GM12875 (cell line): Measurements from ENCODE around the gene EPS8L2.

Experiments
- H3K4me3 ChIP-seq: one replicate; pipeline ENCODE4 v1.5.1; 2011; ENCODE audit warnings: low read depth, low read length, control low read depth
- TF ChIP-seq, protein P1 (sequence below): IDR thresholded peaks from 2 replicates; pipeline ENCODE4 v1.5.1; 2011; ENCODE audit warnings: low read depth, mild to moderate bottlenecking, control low read depth, inconsistent platforms, low read length, moderate library complexity, borderline replicate concordance; ENCODE audit not compliant: insufficient read depth

EPS8L2 gene

GRCh38 chr11:662689-663274 lies 43.2 kb upstream of the EPS8L2 start:
- TF ChIP-seq, protein P1, sequence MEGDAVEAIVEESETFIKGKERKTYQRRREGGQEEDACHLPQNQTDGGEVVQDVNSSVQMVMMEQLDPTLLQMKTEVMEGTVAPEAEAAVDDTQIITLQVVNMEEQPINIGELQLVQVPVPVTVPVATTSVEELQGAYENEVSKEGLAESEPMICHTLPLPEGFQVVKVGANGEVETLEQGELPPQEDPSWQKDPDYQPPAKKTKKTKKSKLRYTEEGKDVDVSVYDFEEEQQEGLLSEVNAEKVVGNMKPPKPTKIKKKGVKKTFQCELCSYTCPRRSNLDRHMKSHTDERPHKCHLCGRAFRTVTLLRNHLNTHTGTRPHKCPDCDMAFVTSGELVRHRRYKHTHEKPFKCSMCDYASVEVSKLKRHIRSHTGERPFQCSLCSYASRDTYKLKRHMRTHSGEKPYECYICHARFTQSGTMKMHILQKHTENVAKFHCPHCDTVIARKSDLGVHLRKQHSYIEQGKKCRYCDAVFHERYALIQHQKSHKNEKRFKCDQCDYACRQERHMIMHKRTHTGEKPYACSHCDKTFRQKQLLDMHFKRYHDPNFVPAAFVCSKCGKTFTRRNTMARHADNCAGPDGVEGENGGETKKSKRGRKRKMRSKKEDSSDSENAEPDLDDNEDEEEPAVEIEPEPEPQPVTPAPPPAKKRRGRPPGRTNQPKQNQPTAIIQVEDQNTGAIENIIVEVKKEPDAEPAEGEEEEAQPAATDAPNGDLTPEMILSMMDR: peak; percentile 85

DNA sequence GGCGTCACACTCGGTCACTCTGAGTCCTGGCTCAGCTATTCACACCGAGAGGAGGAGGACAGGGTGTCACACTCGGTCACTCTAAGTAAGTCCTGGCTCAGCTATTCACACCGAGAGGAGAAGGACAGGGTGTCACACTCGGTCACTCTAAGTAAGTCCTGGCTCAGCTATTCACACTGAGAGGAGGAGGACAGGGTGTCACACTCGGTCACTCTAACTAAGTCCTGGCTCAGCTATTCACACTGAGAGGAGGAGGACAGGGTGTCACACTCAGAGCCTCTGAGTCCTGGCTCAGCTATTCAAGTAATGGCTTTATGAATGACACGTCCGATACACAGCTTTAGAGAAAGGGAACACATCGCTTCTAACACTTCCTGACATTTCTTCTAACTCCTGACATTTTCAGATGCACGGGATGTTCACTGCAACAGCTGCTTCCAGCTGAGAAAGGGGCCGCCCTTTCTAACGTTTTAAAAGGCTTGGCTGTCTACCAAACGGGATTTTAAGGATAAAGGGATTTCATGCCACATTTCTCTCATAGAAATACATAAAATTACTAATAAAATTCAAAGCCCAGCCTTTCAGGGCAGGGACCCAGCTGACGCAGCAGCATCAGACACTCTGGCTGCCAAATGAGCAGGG lies 40.8 kb upstream of the EPS8L2 start:
- TF ChIP-seq, protein P1: no peak
- no peak overlapping the region for H3K4me3 ChIP-seq

More at GRCh38 chr11:662689-663274, 43.2 kb upstream of the EPS8L2 start:
- H3K4me3 ChIP-seq: no peak overlapping the region

GRCh38 chr11:665704-666281 lies 40.2 kb upstream of the EPS8L2 start:
- H3K4me3 ChIP-seq: no peak overlapping the region
- TF ChIP-seq, protein P1: no peak

GRCh38 chr11:673866-674265 lies 32.2 kb upstream of the EPS8L2 start:
- TF ChIP-seq, protein P1: no peak
- no peak overlapping the region for H3K4me3 ChIP-seq

GRCh38 chr11:674406-674805 lies 31.6 kb upstream of the EPS8L2 start:
- TF ChIP-seq, protein P1: no peak
- no peak overlapping the region for H3K4me3 ChIP-seq

DNA sequence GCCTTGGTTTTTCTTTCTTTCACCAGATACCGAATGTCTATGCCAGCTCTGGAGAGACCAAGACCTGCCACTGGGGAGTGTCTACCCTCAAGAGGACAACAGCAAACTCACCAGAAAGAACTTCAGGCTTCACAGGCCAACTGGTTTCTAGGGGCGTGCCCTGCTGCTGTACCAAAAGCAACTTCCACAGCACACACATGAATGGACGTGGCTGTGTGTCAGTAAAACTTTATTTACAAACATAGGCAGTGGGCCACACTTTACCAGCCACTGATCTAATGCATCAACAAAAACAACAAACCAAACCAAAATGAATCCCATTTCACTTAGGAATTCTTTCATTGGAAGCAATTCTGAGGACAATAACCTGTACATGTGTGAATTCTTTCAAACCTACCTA lies 27.7 kb upstream of the EPS8L2 start:
- no peak overlapping the region for H3K4me3 ChIP-seq
- TF ChIP-seq, protein P1: no peak
